ENCODE results near the gene LRRC37A.
"Not testable (repeated sequence)": the region's sequence is repeated elsewhere in the genome, so short reads cannot be mapped to it uniquely, and the experiment has no call there.

The LRRC37A gene

DNA sequence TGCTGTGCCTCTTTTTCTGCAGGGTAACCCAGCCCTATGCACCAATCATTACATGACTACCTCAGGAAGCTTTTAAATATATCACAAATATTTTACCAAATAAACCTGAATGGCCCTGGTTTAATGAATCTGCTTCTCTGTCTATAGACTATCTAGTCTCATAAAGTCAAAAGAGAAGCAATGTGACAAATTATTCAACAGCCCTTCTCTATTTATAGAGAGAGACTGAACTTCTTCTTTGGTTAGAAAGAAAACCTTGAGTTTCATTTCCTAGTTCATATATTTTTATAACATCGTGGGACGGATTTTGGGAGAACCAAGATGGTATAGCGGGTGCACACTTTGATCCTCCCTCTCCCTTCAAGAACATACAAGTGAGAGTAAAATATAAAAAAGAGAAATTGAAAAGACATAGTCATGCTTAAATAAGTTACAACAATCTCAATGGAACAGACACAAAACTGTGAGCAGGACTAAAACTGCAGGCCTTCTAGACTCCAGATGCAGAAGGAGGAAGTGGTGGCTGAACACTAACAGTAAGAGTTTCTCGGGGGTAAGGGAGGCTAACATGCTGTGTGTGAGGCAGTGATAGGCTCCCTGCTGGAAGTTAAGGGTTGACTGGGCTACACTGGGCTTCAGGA, 3.9 kb upstream of the LRRC37A start:
- DNase-seq: not testable (repeated sequence)

- DNase-seq: not testable (repeated sequence)
These were observed 3.3 kb upstream of the LRRC37A start for GRCh38 chr17:46291618-46292017.

DNA sequence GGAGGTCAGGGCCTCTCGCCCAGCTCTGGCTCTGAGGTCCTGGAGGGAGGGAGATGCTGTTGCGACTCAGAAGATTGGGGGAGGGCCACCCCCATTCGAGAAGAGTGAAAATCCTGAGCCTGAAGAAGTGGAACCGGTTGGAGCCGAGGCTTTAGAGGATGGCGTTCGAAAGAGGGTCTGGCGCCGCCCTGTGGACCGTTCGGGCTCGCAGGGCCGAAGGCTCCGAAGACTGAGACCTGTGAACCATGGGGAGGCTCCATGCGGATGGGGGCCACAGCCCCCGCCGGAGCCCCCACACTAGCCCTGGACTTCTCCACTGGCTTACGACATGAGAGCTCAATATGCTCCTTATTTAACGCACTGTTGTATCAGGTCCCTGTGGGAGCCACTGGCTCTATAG, 46.3 kb downstream of the LRRC37A start:
- DNase-seq: not testable (repeated sequence)

DNA sequence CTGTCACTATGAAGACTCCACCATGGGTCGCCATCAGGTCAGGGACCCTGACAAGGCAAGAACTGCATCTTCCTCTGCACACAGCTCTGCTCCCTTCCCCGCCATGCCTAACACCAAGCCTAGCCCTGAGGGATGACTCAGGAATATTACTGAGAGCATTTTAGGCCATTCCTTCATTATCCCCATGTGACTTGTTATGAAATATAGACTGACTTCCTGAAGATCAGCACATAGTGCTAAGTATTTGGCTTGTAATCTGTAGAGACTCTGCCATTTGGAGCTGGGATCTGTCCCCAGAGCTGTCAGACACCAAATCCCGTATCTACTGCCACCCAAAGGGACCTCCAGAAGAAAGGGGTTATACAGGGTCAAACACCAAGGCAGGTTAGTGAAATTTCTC, 47.2 kb downstream of the LRRC37A start:
- DNase-seq: not testable (repeated sequence)

- not testable (repeated sequence) for DNase-seq
These were observed 53.4 kb downstream of the LRRC37A start for GRCh38 chr17:46348345-46348744.

DNA sequence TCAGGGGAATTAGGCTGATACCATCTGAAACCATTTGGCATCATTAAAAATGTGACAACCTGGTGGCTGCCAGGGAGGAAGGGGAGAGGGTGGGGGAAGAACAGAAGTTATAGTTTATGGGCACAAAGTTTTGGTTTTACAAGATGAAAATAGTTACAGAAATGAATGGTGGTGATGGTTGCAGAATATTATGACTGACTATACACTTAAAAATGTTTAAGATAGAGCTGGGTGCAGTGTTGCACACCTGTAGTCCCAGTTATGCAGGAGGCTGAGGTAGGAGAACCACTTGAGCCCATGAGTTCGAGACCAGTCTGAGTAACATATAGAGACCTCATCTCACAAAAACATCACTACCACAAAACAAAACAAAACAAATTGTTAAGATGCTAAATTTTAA, 54.1 kb downstream of the LRRC37A start:
- not testable (repeated sequence) for DNase-seq

- not testable (repeated sequence) for DNase-seq
These were observed 58.9 kb downstream of the LRRC37A start for GRCh38 chr17:46353856-46354255.

DNA sequence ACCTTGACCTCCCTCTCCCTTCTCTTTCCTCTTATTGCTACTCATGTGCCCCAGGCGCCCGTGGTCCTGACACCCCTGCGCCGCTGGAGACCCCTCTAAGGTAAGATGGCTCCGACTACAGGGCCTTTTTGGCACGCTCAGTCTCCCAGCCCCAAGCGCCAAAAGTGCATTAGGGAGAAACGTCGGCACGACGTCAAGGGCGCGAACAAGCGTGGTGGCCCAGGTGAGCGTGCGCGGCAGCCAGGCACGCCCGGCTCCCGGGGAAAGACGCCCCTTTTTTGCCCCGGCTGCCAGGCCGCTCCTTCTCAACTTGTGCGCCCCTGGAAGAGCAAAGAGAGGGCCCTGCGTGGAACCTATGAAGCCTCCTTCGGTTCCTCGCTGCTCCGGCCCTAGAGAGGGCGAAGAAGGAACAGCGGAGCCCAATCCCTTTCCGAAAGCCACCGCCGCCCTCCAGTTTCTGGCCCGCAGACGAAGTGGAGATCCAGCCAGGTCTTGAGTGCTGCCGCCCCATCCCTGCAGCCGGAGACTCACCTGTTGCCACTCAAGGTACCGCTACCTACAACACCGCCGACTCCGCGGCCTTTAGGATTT, 66.3 kb downstream of the LRRC37A start:
- DNase-seq: not testable (repeated sequence)

DNA sequence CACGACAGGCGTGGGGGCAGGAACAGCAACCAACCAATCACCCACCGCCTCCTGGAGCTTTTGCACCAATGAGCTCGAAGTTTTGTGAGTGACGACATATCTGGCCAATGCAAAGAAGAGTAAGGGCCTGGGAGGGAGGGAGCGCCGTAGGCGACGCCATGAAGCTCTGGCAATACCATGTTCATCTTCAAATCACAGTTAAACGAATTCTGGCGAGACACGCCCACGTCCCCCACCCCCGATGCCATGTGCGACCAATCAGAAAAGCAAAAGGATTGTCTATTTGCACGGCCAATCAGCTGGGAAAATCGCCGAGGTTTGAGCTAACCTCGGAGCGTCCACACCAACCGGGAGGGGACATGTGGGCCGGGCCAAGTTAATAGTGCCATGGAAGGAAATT, 66.8 kb downstream of the LRRC37A start, which contains the start of gene ARL17B:
Gene ARL17B (minus strand): TSS at position 12 of the 400 bp plus-strand sequence. CDS start 3,369 bp downstream, outside the sequence.
- not testable (repeated sequence) for DNase-seq

DNA sequence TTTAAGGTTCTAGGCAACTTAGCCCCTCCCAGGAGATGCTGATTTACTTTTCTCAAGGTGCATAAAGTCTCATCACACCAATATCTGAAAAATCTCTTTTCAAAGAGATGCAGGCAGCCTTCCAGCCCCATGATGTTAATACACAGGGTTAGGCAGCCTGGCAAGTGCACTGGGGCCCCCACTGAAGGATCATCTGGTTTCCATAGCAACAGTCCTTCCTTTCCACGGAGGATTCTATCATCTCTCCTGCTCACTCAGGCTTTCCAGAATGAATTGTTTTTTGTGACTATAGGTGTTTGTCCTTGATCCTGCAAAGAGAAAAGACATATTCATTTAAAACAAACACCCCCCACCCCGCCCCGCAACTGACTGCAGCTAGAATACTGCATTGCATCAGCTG, 72.6 kb downstream of the LRRC37A start:
- not testable (repeated sequence) for DNase-seq

GRCh38 chr17:46372236-46373229, 77.6 kb downstream of the LRRC37A start:
- DNase-seq: not testable (repeated sequence)

GRCh38 chr17:46373418-46373817, 78.5 kb downstream of the LRRC37A start:
- not testable (repeated sequence) for DNase-seq

GRCh38 chr17:46383118-46383517, 88.2 kb downstream of the LRRC37A start:
- DNase-seq: not testable (repeated sequence)

- not testable (repeated sequence) for DNase-seq
These were observed 90.6 kb downstream of the LRRC37A start for GRCh38 chr17:46385491-46385890.

Data from eye (tissue), 1 donor.